ENCODE results near the gene TGFBR2. TPM values are rescaled to one million over a fixed set of nuclear protein-coding genes. Genes with fewer than 3 reads are reported as not detected.

Gene TGFBR2
- total and polyA plus RNA-seq, 2 of the 13 experiments (the other 11 are each of a cell fraction or from before 2014, with no cell fraction given), result 82.2 to 187 TPM

- peak; percentile 33; the same call in 1 of the 2 replicates for TF ChIP-seq ZMYM4 (CRISPR knock-in tag; IDR thresholded peaks at IDR 0.05)
- TF ChIP-seq, protein P1, sequence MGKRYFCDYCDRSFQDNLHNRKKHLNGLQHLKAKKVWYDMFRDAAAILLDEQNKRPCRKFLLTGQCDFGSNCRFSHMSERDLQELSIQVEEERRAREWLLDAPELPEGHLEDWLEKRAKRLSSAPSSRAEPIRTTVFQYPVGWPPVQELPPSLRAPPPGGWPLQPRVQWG (CRISPR knock-in tag; IDR thresholded peaks at IDR 0.05; ENCODE audit: borderline replicate concordance, low read depth), result no peak
- TF ChIP-seq RCOR2 (CRISPR knock-in tag; IDR thresholded peaks at IDR 0.05), result peak; percentile 70; the same call in 1 of the 2 replicates
- TF ChIP-seq ZNF644 (CRISPR knock-in tag; IDR thresholded peaks at IDR 0.05; ENCODE audit: low read depth), result 0 out of 2 replicates have a peak, but pooled peaks have one; percentile 33
- TF ChIP-seq GATA4 (IDR thresholded peaks at IDR 0.05; ENCODE audit: borderline replicate concordance, low read depth), result peak; percentile 85; the same call in 1 of the 2 replicates
- TF ChIP-seq MIER3 (CRISPR knock-in tag; IDR thresholded peaks at IDR 0.05; ENCODE audit: borderline replicate concordance), result peak; percentile 48; the same call in 1 of the 2 replicates
- TF ChIP-seq PAXIP1 (CRISPR knock-in tag; conservative IDR thresholded peaks at IDR 0.05), result peak; percentile 80
- TF ChIP-seq ETV5 (CRISPR knock-in tag; IDR thresholded peaks at IDR 0.05; ENCODE audit: borderline replicate concordance), result peak; percentile 80; the same call in 1 of the 2 replicates
- peak in 1 of 2 experiments; percentile 88; a peak in 2 of 4 replicates for TF ChIP-seq EP300 (IDR thresholded peaks at IDR 0.05; ENCODE audit: low read depth in 2 of 2, low read length in 2 of 2)
- peak; percentile 77; the same call in 1 of the 2 replicates for TF ChIP-seq EP300 (CRISPR knock-in tag; IDR thresholded peaks at IDR 0.05; ENCODE audit: borderline replicate concordance)
- TF ChIP-seq FOXA3 (CRISPR knock-in tag; IDR thresholded peaks at IDR 0.05), result peak; percentile 47; the same call in 1 of the 2 replicates
- TF ChIP-seq RARA (CRISPR knock-in tag; IDR thresholded peaks at IDR 0.05), result peak; percentile 44; the same call in 1 of the 2 replicates
- peak; percentile 77 for TF ChIP-seq POGZ (CRISPR knock-in tag; IDR thresholded peaks at IDR 0.05)
- no peak for TF ChIP-seq SOX13 (IDR thresholded peaks at IDR 0.05)
- peak in 1 of 2 experiments; percentile 80; a peak in 2 of 4 replicates for TF ChIP-seq SOX13 (CRISPR knock-in tag; conservative IDR thresholded peaks at IDR 0.05 in 1 of 2, IDR thresholded peaks at IDR 0.05 in 1 of 2)
- peak; percentile 32; the same call in 1 of the 2 replicates for TF ChIP-seq ZNF614 (CRISPR knock-in tag; IDR thresholded peaks at IDR 0.05; ENCODE audit: borderline replicate concordance)
- TF ChIP-seq ZNF205 (CRISPR knock-in tag; IDR thresholded peaks at IDR 0.05), result no peak
- no peak for TF ChIP-seq SOX6 (IDR thresholded peaks at IDR 0.05)
- peak; percentile 57; the same call in 1 of the 2 replicates for TF ChIP-seq SOX6 (CRISPR knock-in tag; IDR thresholded peaks at IDR 0.05)
- peak; percentile 27; the same call in 1 of the 2 replicates for TF ChIP-seq SAP130 (CRISPR knock-in tag; IDR thresholded peaks at IDR 0.05; ENCODE audit: low read depth)
- no peak for TF ChIP-seq ZBTB38 (CRISPR knock-in tag; IDR thresholded peaks at IDR 0.05)
- no peak for TF ChIP-seq EEA1 (CRISPR knock-in tag; IDR thresholded peaks at IDR 0.05; ENCODE audit: borderline replicate concordance)
- TF ChIP-seq MBD4 (IDR thresholded peaks at IDR 0.05; ENCODE audit: borderline replicate concordance, low read length), result no peak
- peak; percentile 73 for TF ChIP-seq ARID3A (IDR thresholded peaks at IDR 0.05; ENCODE audit: low read depth, low read length)
- peak; percentile 54 for TF ChIP-seq HDAC1 (CRISPR knock-in tag; IDR thresholded peaks at IDR 0.05)
Measured at GRCh38 chr3:30583973-30584372, 22.4 kb upstream of the TGFBR2 start (continued).

All from HepG2 (cell line).